ENCODE results near the gene LYVE1. TPM values are rescaled to one million over a fixed set of nuclear protein-coding genes. Genes with fewer than 3 reads are reported as not detected.

Gene LYVE1
- total and polyA plus RNA-seq, 2 donors (not counting 1 experiment from before 2014, with no cell fraction given): not detected

DNA sequence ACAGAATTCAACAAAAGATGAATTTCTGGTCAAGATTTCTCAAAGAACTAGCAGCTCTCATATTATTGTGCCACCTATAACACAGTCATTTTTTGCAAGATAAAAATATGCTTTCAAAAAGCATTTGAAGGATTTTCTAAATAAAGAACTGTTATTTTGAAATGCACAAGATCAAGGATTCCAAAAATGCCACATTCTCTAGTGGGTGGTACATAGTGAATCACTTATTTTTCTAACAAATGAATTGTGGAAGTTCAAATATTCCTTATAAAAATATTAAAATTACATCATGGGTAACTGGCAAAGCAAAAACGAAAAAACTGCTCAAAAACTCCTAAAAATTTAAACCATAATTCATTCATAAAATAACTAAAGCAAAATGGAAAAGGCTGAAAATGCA is 29.5 kb downstream of the LYVE1 start:
- Histone ChIP-seq H2AFZ (ENCODE audit: insufficient read depth, low read depth, low read length, poor library complexity, severe bottlenecking) (no peak overlapping the region), H3K36me3 (replicated peaks in 1 of 2; ENCODE audit: control extremely low read depth in 1 of 2, control insufficient read depth in 1 of 2, extremely low read depth in 1 of 2, insufficient read depth in 2 of 2, low read length in 1 of 2) (peaks cover 0 to 3% of the 10 kb centered on the region in 2 experiments), H3K27me3 (replicated peaks in 1 of 4; ENCODE audit: control extremely low read depth in 1 of 4, control insufficient read depth in 3 of 4, insufficient read depth in 4 of 4, low read length in 3 of 4) (no peaks in the 10 kb centered on the region), H3K4me1 (ENCODE audit: control insufficient read depth in 2 of 2, insufficient read depth in 2 of 2, low read length in 2 of 2) (peaks cover 48 to 54% of the 10 kb centered on the region in 2 donors), H3K4me2 (replicated peaks; ENCODE audit: low read depth, low read length, poor library complexity, severe bottlenecking) (peak overlapping the region; percentile 78), H3K27ac (ENCODE audit: low read length in 2 of 2) (no peak overlapping the region), H3K79me2 (ENCODE audit: control insufficient read depth, insufficient read depth, low read length) (peaks cover 71% of the 10 kb centered on the region), H3K9me3 (ENCODE audit: control extremely low read depth in 1 of 3, control insufficient read depth in 2 of 3, insufficient read depth in 1 of 3, low read length in 2 of 3) (peaks cover 0 to 7% (median 4%) of the 10 kb centered on the region in 3 donors), H3K4me3 (ENCODE audit: control extremely low read depth in 1 of 5, extremely low read depth in 1 of 5, insufficient read depth in 1 of 5, low read depth in 2 of 5, low read length in 4 of 5) (peak overlapping the region in 1 of 5 experiments; percentile 11), H4K20me1 (ENCODE audit: control insufficient read depth, insufficient read depth, low read length, poor library complexity, severe bottlenecking) (no peaks in the 10 kb centered on the region), H3K9ac (ENCODE audit: low read length) (peak overlapping the region; percentile 3)
- H3K9me3 Mint-ChIP-seq (ENCODE audit: insufficient read depth): peaks cover 2% of the 10 kb centered on the region
- no peak overlapping the region for H3K4me3 Mint-ChIP-seq
- H3K27me3 Mint-ChIP-seq: no peaks in the 10 kb centered on the region
- peaks cover 76% of the 10 kb centered on the region for H3K4me1 Mint-ChIP-seq
- intact Hi-C loops (cut with micrococcal nuclease): loop anchor here (5.0 kb wide), 1 partner anchor 37 kb away; no protein-coding TSS in a partner anchor
- CTCF ChIA-PET: interaction anchor here (0.6 to 2.8 kb wide), 3 partner anchors 120 to 133 kb away, joined by 3 to 15 read pairs (median 3); no protein-coding TSS in a partner anchor
- ATAC-seq (ENCODE audit: low read depth) (no peak), DNase-seq (no peak)
- POLR2A ChIA-PET: no interaction called here
- WGBS (ENCODE audit: insufficient coverage): no CpG with 5 or more reads among the region's 1 CpG
- TF ChIP-seq EZH2 (IDR thresholded peaks at IDR 0.05; ENCODE audit: borderline replicate concordance, insufficient read depth, low read depth, low read length, poor library complexity, severe bottlenecking): no peak
- no peak overlapping the region for H3K27ac Mint-ChIP-seq

DNA sequence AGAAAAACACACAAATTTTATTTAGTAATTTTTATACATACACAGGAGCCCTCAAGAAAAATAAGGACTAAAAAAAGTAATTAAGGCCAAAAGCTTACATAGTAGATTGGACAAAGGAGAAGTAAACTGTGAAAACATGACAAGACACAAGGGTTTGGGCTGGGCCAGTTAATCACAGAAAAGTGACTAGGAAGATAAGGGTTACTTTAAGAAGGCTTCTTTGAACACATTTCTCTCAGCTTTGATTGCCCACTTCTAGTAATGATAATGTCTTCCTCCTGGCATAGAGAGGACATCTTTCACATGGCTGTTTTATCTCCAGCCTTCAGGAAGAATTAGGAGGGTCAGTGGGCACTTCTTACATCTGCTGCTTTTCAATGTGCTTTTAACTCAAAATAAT is 30.9 kb downstream of the LYVE1 start:
- Histone ChIP-seq H3K4me1 (ENCODE audit: control insufficient read depth in 2 of 2, insufficient read depth in 2 of 2, low read length in 2 of 2) (peaks cover 45 to 55% of the 10 kb centered on the region in 2 donors), H3K4me2 (replicated peaks; ENCODE audit: low read depth, low read length, poor library complexity, severe bottlenecking) (peak overlapping the region; percentile 16), H3K27me3 (replicated peaks in 1 of 4; ENCODE audit: control extremely low read depth in 1 of 4, control insufficient read depth in 3 of 4, insufficient read depth in 4 of 4, low read length in 3 of 4) (no peaks in the 10 kb centered on the region), H3K27ac (ENCODE audit: low read length in 2 of 2) (peak overlapping the region in 1 of 2 donors; percentile 46), H2AFZ (ENCODE audit: insufficient read depth, low read depth, low read length, poor library complexity, severe bottlenecking) (no peak overlapping the region), H3K36me3 (replicated peaks in 1 of 2; ENCODE audit: control extremely low read depth in 1 of 2, control insufficient read depth in 1 of 2, extremely low read depth in 1 of 2, insufficient read depth in 2 of 2, low read length in 1 of 2) (peaks cover 6 to 10% of the 10 kb centered on the region in 2 experiments), H3K4me3 (ENCODE audit: control extremely low read depth in 1 of 5, extremely low read depth in 1 of 5, insufficient read depth in 1 of 5, low read depth in 2 of 5, low read length in 4 of 5) (no peak overlapping the region), H3K9ac (ENCODE audit: low read length) (no peak overlapping the region), H4K20me1 (ENCODE audit: control insufficient read depth, insufficient read depth, low read length, poor library complexity, severe bottlenecking) (no peaks in the 10 kb centered on the region), H3K79me2 (ENCODE audit: control insufficient read depth, insufficient read depth, low read length) (peaks cover 80% of the 10 kb centered on the region), H3K9me3 (ENCODE audit: control extremely low read depth in 1 of 3, control insufficient read depth in 2 of 3, insufficient read depth in 1 of 3, low read length in 2 of 3) (no peaks in the 10 kb centered on the region)
- H3K27ac Mint-ChIP-seq: peak overlapping the region; percentile 21
- H3K27me3 Mint-ChIP-seq: no peaks in the 10 kb centered on the region
- TF ChIP-seq CTCF (IDR thresholded peaks at IDR 0.05) (no peak), EZH2 (IDR thresholded peaks at IDR 0.05; ENCODE audit: borderline replicate concordance, insufficient read depth, low read depth, low read length, poor library complexity, severe bottlenecking) (no peak)
- ChIA-PET CTCF (interaction anchor here (0.8 to 2.8 kb wide), 4 partner anchors 103 to 132 kb away, joined by 3 to 15 read pairs (median 3); no protein-coding TSS in a partner anchor), POLR2A (no interaction called here)
- H3K4me1 Mint-ChIP-seq: peaks cover 76% of the 10 kb centered on the region
- H3K4me3 Mint-ChIP-seq: no peak overlapping the region
- ATAC-seq (ENCODE audit: low read depth) (no peak), DNase-seq (no peak)
- H3K9me3 Mint-ChIP-seq (ENCODE audit: insufficient read depth): peaks cover 2% of the 10 kb centered on the region
- intact Hi-C loops (cut with micrococcal nuclease): loop anchor here (5.0 kb wide), 1 partner anchor 35 kb away; no protein-coding TSS in a partner anchor

Data from B cell (primary cell).